ENCODE results near the gene GEMIN8.

The GEMIN8 gene

GRCh38 chrX:14027511-14028019 is 2.1 kb downstream of the GEMIN8 start (continued):
- TF ChIP-seq PRDM1 (tag by site-specific recombination; IDR thresholded peaks at IDR 0.05): 0 out of 2 replicates have a peak, but pooled peaks have one; percentile 22
- 0 out of 2 replicates have a peak, but pooled peaks have one; percentile 25 for TF ChIP-seq ZFP69B (tag by site-specific recombination; IDR thresholded peaks at IDR 0.05)
- no peak for TF ChIP-seq ZNF174 (tag by site-specific recombination; IDR thresholded peaks at IDR 0.05)
- no peak for TF ChIP-seq ZBTB20 (tag by site-specific recombination; IDR thresholded peaks at IDR 0.05)
- TF ChIP-seq, protein P1, sequence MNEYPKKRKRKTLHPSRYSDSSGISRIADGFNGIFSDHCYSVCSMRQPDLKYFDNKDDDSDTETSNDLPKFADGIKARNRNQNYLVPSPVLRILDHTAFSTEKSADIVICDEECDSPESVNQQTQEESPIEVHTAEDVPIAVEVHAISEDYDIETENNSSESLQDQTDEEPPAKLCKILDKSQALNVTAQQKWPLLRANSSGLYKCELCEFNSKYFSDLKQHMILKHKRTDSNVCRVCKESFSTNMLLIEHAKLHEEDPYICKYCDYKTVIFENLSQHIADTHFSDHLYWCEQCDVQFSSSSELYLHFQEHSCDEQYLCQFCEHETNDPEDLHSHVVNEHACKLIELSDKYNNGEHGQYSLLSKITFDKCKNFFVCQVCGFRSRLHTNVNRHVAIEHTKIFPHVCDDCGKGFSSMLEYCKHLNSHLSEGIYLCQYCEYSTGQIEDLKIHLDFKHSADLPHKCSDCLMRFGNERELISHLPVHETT (tag by site-specific recombination; IDR thresholded peaks at IDR 0.05): peak; percentile 90
- TF ChIP-seq ZNF529 (tag by site-specific recombination; IDR thresholded peaks at IDR 0.05; ENCODE audit: insufficient replicate concordance): no peak
- no peak for TF ChIP-seq ZNF292 (tag by site-specific recombination; IDR thresholded peaks at IDR 0.05; ENCODE audit: borderline replicate concordance, low read depth)
- peak; percentile 49; the same call in 1 of the 2 replicates for TF ChIP-seq TRIM28 (IDR thresholded peaks at IDR 0.05; ENCODE audit: borderline replicate concordance, low read length)
- TF ChIP-seq OSR2 (tag by site-specific recombination; IDR thresholded peaks at IDR 0.05): peak; percentile 62
- TF ChIP-seq ZNF324 (tag by site-specific recombination; IDR thresholded peaks at IDR 0.05): 0 out of 2 replicates have a peak, but pooled peaks have one; percentile 46

DNA sequence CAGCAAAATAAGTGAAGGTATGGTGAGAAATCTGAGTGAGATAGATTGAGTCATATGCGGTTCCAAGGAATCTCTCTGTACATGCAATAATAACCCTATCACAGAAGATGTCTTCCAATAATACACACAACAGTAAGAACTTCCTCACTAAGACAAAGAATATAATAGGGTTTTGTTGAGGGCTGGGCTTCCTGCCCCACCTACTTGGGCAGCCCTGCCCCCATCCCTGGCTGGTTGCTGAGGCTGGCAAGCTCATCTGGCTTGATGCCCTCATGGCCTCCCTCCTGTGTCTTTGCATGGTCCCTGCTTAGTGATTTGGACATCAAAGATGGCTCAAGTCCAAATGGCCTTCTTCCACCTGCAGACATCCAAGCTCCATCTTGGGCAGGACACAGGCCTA is 2.7 kb downstream of the GEMIN8 start:
- no peak overlapping the region; the same call in 1 of the 2 replicates for H3K27ac ChIP-seq (ENCODE audit: extremely low read depth, low read depth, low read length)
- CTCF ChIA-PET: interaction anchor here (0.6 kb wide), 1 partner anchor 12 kb away, joined by 3 read pairs; no protein-coding TSS in a partner anchor
- TF ChIP-seq ZBTB20 (tag by site-specific recombination; IDR thresholded peaks at IDR 0.05) (0 out of 2 replicates have a peak, but pooled peaks have one; percentile 10), ZNF16 (tag by site-specific recombination; IDR thresholded peaks at IDR 0.05; ENCODE audit: low read depth) (no peak)
- POLR2A ChIA-PET: interaction anchor here (3.2 kb wide), 1 partner anchor 292 kb away, joined by 14 read pairs; the partner anchor contains the start of genes OFD1 and TRAPPC2
- H3K4me1 ChIP-seq (ENCODE audit: control insufficient read depth, insufficient read depth, low read length): peaks cover 17% of the 10 kb centered on the region
- no peaks in the 10 kb centered on the region for H3K9me3 ChIP-seq (ENCODE audit: control insufficient read depth, insufficient read depth, low read depth, low read length)
- H3K4me3 ChIP-seq (ENCODE audit: low read depth, low read length): no peak overlapping the region
- no peaks in the 10 kb centered on the region for H3K36me3 ChIP-seq (ENCODE audit: control insufficient read depth in 2 of 2, insufficient read depth in 1 of 2, low read length in 2 of 2)

GRCh38 chrX:14026121-14026520 is 3.6 kb downstream of the GEMIN8 start:
- TF ChIP-seq TRIM28 (IDR thresholded peaks at IDR 0.05; ENCODE audit: borderline replicate concordance, low read length) (0 out of 2 replicates have a peak, but pooled peaks have one; percentile 24), EGR2 (tag by site-specific recombination; IDR thresholded peaks at IDR 0.05; ENCODE audit: low read depth) (no peak)
- CTCF ChIA-PET: interaction anchor here (0.5 to 1.2 kb wide), 5 partner anchors 278 to 1887 kb away, joined by 3 to 5 read pairs (median 3); no protein-coding TSS in a partner anchor
- H3K27ac ChIP-seq (ENCODE audit: extremely low read depth, low read depth, low read length): no peak overlapping the region

DNA sequence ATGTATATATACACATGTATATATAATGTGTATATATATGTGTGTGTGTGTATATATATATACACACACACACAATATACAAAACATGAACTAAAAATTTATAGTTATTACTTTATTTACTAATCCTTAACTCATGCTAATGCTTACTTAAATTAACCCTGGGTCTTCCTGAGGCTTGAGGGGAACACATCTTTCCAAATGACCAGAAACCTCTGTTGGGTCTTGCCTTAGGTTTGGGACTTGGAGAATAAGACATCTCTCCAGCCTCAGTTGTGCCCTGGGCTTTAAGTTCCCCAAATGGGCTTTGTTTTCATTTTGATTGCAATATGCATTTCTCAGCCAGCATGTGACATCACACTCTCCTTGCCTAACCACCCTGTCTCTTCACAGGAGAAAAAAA is 7.7 kb downstream of the GEMIN8 start:
- ChIA-PET POLR2A (no interaction called here), CTCF (interaction anchor here (0.5 kb wide), 1 partner anchor 272 kb away, joined by 3 read pairs; no protein-coding TSS in a partner anchor)
- TF ChIP-seq, protein P2, sequence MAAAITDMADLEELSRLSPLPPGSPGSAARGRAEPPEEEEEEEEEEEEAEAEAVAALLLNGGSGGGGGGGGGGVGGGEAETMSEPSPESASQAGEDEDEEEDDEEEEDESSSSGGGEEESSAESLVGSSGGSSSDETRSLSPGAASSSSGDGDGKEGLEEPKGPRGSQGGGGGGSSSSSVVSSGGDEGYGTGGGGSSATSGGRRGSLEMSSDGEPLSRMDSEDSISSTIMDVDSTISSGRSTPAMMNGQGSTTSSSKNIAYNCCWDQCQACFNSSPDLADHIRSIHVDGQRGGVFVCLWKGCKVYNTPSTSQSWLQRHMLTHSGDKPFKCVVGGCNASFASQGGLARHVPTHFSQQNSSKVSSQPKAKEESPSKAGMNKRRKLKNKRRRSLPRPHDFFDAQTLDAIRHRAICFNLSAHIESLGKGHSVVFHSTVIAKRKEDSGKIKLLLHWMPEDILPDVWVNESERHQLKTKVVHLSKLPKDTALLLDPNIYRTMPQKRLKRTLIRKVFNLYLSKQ (tag by site-specific recombination; IDR thresholded peaks at IDR 0.05; ENCODE audit: borderline replicate concordance): no peak
- TF ChIP-seq, protein P3, sequence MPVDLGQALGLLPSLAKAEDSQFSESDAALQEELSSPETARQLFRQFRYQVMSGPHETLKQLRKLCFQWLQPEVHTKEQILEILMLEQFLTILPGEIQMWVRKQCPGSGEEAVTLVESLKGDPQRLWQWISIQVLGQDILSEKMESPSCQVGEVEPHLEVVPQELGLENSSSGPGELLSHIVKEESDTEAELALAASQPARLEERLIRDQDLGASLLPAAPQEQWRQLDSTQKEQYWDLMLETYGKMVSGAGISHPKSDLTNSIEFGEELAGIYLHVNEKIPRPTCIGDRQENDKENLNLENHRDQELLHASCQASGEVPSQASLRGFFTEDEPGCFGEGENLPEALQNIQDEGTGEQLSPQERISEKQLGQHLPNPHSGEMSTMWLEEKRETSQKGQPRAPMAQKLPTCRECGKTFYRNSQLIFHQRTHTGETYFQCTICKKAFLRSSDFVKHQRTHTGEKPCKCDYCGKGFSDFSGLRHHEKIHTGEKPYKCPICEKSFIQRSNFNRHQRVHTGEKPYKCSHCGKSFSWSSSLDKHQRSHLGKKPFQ (tag by site-specific recombination; IDR thresholded peaks at IDR 0.05): no peak
- TF ChIP-seq FEZF1 (tag by site-specific recombination; IDR thresholded peaks at IDR 0.05): no peak
- TF ChIP-seq RBAK (tag by site-specific recombination; IDR thresholded peaks at IDR 0.05): no peak
- TF ChIP-seq ZNF623 (tag by site-specific recombination; IDR thresholded peaks at IDR 0.05): no peak
- TF ChIP-seq ZNF791 (tag by site-specific recombination; IDR thresholded peaks at IDR 0.05): no peak
- TF ChIP-seq YY1 (tag by site-specific recombination; IDR thresholded peaks at IDR 0.05): no peak
- TF ChIP-seq ZNF184 (tag by site-specific recombination; IDR thresholded peaks at IDR 0.05): peak; percentile 100
- TF ChIP-seq SALL2 (tag by site-specific recombination; IDR thresholded peaks at IDR 0.05; ENCODE audit: borderline replicate concordance): no peak

More at GRCh38 chrX:14026121-14026520, 3.6 kb downstream of the GEMIN8 start:
- Histone ChIP-seq H3K4me3 (ENCODE audit: low read depth, low read length) (no peak overlapping the region), H3K4me1 (ENCODE audit: control insufficient read depth, insufficient read depth, low read length) (peaks cover 17% of the 10 kb centered on the region), H3K36me3 (ENCODE audit: control insufficient read depth in 2 of 2, insufficient read depth in 1 of 2, low read length in 2 of 2) (no peaks in the 10 kb centered on the region), H3K9me3 (ENCODE audit: control insufficient read depth, insufficient read depth, low read depth, low read length) (no peaks in the 10 kb centered on the region)
- POLR2A ChIA-PET: no interaction called here

More for the DNA sequence above, 7.7 kb downstream of the GEMIN8 start:
- H3K4me1 ChIP-seq (ENCODE audit: control insufficient read depth, insufficient read depth, low read length): no peaks in the 10 kb centered on the region
- no peak overlapping the region for H3K27ac ChIP-seq (ENCODE audit: extremely low read depth, low read depth, low read length)
- no peaks in the 10 kb centered on the region; the same call in 1 of the 2 replicates for H3K9me3 ChIP-seq (ENCODE audit: control insufficient read depth, insufficient read depth, low read depth, low read length)
- no peak overlapping the region for H3K4me3 ChIP-seq (ENCODE audit: low read depth, low read length)
- H3K36me3 ChIP-seq (ENCODE audit: control insufficient read depth in 2 of 2, insufficient read depth in 1 of 2, low read length in 2 of 2): peaks cover 13% of the 10 kb centered on the region in 2 experiments
